HK-2 (cell line): ENCODE results near the gene MBNL1.

Source experiments
- DNase-seq: peaks from one replicate; pipeline ENCODE4 v3.0.0-alpha.2; 2018; ENCODE audit not compliant: unreplicated experiment

Gene MBNL1

DNA sequence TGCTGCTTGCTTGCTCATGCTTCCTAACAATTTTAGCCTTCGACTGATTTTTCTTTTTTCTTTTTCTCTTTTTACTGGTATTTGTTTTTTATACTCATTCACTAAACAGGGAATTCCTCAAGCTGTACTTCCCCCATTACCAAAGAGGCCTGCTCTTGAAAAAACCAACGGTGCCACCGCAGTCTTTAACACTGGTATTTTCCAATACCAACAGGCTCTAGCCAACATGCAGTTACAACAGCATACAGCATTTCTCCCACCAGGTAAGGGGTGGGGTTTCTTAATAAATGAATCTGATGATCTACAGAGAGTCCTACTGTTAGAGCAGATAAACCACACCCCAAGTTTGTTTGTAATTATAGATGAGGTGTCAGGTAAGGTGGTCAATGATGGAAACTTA, 178.8 kb downstream of the MBNL1 start:
- DNase-seq, result no peak

GRCh38 chr3:152448091-152448490, 179.4 kb downstream of the MBNL1 start:
- DNase-seq, result no peak

- DNase-seq, result peak; percentile 22
Measured at GRCh38 chr3:152452318-152452717, 183.6 kb downstream of the MBNL1 start.

GRCh38 chr3:152454076-152454875, 185.5 kb downstream of the MBNL1 start:
- no peak for DNase-seq

DNA sequence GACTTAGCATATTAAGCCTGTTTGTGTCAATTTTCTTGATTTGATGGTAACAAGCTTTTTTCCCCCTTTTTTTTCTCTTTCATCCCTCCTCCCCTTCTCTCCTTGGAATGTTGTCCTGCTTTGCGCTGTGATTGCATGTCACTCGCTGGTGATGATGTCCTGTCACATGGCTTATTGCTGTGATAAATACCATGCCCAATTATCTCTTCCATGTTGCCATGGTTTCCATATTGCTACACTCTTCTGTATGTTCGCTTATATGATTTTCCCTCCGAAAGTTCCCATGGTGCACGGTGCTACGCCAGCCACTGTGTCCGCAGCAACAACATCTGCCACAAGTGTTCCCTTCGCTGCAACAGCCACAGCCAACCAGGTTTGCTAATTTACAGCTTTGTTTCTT, 187.3 kb downstream of the MBNL1 start:
- DNase-seq, result no peak

DNA sequence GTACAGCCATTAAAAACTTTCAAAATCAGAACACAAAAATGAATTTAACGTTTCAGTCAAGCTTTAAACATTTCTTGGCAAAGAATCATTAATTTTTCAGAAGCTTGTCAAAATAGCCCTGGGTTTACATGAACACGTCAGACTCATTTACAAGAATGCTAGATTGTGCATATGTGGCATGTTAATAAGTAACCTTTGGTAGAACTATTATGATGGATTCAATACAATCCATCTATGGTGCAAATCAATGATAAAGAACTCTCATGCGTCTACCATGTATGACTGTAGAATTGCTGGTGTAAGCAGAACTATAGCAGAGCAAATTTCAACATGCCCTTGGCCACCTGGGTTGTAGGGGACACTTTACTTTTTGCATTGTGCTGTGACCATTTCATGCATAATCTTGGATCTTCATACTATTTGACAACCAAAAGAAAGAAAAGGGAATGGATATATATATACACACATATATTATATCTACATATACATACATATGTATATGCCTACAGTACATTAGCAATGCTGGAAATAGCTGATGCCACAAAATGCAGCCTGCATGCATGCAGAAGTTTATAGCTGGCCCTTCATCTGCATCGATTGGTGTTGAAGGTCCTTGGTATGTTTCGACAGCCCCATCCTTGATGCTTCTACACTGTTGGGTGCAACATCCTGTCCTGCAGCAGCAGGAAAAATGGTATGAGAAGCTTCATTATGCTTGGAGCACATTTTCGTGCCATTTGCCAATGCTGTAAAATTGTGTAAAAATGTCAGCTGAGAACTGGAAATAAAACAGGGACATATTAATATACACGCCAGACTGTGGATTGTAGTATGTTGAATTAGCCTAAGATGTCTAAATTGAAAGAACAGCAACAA, 189.0 kb downstream of the MBNL1 start:
- DNase-seq, result no peak

DNA sequence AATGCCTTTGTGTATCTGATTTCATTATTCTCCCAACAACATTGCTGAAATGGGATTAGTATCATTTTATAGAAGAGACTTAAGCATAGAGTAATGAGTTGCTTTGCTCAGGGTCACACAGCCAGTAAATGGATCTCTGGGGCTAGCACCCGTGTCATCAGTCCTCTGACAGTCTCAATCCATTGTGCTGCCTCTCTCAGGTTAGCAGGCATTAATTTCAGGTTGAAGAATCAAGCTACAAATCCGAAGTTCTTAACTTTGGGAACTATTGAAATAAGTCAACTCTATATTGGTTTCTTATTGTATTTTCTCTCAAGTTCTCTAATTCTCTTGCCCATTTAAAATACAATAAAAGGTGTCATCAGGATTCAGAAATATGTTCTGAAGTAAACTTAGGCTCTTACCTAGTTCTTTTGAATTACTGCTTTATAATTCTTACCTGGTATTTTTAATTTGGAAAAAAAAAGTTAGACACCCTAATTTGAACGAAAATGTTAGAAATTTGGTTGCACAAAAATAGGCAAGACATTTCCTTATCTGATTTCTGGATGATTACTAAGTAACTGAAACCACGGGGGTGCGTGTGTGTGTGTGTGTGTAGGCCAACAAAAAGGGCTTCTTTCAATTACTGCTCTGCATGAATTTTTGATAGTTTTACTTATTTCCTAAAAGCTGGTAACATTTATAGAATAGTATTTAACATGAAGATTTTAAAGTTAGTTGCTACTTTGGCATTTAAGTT, 189.8 kb downstream of the MBNL1 start:
- DNase-seq, result no peak

DNA sequence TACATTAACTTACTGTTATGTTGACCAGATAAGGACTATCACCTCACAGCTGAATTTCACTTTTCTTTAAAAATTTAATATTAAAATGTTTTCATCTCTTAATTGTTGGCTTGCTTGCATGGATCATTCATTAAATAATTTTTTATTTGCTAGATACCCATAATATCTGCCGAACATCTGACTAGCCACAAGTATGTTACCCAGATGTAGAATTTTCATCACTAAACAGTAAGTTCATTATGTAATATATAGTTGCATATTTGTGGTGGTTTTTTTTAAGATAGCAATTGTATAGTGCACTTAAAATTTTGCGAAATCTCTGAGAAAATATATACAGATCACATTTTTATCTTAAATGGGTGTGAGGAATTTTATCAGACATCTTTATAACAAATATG, 190.4 kb downstream of the MBNL1 start:
- no peak for DNase-seq

- no peak for DNase-seq
Measured at GRCh38 chr3:152459572-152459971, 190.8 kb downstream of the MBNL1 start.

GRCh38 chr3:152460936-152461335, 192.2 kb downstream of the MBNL1 start:
- DNase-seq, result no peak

DNA sequence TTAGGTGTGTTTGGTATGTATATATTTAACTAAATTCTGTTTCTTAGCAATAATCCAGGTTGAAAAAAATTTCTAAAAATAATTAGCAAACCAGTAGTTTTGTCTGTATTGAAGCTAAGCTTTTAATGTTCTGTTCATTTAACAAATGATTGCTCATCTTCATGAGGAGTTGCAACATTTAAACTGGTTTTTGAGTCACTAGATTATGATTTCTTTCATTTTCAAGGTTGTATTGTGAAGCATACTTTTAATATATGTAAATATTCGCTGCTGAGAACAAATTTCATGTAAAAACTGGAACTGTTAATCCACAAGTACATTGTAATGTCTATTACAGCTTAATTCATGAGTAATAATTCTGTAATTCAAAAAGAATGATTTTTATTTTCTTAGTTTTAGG, 192.7 kb downstream of the MBNL1 start:
- DNase-seq, result no peak

- no peak for DNase-seq
Measured at GRCh38 chr3:152466784-152467183, 198.1 kb downstream of the MBNL1 start.

DNA sequence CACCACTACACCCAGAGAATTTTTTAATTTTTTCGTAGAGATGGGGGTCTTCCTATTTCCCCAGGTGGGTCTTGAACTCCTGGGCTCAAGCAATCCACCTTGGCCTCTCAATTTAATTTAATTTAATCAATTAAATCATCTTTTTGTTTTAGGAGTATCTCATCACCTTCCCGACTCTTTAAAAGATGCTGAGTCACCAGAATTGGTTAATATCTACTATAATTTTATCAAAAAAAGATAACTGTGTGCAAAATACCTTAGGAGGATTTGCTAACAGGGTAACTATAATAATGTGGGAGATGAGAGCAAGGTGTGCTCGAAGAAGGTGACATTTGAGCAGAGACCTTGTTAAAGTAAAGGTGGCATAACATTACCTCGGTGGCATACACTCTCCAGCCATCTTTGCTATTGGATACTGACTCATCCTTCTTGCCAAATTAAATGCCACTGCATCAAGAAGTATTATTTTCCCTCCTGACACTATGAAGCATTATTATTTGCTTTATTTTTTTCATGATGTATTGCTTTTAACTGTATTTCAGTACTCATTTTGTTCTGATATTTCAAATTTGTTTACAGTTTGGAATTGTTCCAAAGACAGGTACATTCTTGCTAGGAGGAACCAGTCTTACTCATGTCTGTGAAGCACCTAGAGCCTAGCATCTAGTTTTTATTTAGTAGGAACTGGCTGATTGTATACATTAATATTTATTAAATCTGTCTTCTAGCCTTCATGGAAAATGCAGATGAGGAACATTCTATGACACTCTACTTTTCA, 200.7 kb downstream of the MBNL1 start:
- no peak for DNase-seq

DNA sequence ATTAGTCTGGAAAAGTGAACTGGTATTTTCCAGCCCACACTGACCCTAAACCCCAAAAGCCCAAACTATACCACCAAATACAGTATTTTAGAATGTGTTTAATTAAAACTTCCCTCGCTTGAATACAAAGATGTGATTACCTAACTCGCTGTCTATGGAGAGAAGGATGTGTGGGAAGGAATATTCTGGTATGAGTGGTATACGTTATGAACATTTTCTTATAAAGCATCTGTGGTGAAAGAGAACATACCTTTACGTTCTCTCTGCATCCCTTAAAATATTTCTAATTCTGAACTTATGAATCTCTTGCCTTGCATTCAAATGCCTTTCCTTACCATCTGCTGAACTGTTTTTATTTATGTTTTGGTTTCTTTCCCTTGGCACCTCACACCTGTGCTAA, 201.4 kb downstream of the MBNL1 start:
- no peak for DNase-seq

DNA sequence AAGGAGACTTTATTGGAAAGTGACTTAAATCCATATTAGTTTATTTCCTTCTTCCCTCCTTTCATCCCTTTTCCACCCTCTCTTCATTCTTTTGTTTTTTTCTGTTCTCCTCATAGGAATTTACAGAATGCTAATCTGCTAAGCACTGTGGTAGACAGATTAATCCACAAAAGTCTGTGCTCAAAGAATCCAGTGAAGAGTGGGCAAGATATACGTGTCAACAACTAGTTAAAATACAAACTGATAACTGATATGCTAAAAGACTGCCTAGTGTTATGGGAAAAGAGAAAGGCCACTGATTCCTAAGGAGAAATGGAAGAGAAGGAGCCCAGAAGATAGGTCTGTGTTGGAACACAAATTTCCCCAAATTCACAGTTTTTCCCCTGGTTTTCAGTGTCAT, 202.2 kb downstream of the MBNL1 start:
- no peak for DNase-seq

DNA sequence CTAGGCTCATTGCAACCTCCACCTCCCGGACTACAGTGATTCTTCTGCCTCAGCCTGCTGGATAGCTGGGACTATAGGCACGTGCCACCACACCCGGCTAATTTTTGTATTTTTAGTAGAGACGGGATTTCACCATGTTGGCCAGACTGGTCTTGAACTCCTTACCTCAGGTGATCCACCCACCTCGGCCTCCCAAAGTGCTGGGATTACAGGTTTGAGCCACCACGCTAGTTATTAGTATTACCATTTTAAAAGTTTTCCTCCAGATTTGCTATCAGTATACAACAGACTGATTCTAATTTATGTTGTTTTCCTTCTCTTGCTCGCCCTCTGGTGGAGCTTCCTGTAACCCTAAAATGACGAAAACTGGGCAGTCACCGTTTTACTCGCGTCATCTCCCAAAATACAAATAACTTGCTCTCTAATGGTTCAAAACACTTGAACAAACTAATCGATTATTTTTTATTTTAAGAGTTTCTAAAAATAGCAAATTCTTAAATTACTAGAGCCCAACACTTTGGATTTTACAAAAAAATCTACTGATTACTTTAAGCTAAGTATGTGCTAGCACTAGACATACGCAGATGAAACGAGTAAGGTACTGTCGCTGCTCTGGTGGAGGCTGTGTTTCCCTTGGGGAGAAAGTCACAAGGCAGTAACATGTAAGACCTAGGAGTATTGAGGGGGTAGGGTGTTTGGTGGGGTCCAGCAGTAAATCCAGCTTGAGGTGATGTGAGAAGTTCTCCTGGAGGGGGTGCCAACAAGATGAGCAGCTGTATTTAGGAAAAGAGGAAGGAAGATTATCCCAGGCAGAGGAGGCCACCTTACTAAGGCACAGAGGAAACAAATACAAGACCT, 203.3 kb downstream of the MBNL1 start:
- peak; percentile 41 for DNase-seq

DNA sequence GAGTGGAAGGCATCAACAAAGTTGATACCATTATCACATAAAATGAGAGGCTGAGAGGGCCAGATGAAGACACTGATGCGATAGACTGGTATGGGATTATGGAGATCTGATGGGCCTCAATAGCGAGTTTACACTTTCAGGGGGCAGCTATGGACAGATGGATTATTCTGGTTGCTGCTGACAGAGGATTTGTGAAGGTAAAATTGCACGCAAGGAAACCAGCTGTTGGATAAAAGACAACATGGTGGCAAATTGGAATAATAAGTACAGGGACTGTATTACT, 203.9 kb downstream of the MBNL1 start:
- DNase-seq, result no peak

DNA sequence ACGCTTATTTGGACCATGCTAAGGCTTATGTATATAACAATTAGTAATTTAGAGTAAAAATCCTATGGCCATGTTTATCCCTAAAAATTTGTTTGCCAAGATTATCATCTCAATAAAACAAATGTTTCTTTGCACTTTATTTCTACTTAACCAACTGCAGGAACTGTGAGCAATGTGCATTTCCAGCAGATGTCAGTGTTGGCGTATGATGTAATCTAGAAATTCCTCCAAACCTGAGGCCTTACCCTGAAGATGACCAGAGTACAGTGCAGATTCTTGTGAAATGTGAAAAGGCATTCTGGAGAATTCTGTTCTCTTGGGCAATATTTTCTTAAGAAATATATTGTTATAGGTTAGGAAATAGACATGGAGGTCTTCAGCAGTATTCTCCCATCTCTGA, 205.9 kb downstream of the MBNL1 start:
- DNase-seq, result no peak

- no peak for DNase-seq
Measured at GRCh38 chr3:152477422-152477821, 208.7 kb downstream of the MBNL1 start.

GRCh38 chr3:152480282-152480953, 211.7 kb downstream of the MBNL1 start:
- DNase-seq, result no peak
